Parathyroid adenoma (tissue), 2 donors: ENCODE data around the gene IGDCC3.

Experiments
- H2AFZ ChIP-seq: fragments of 300-600 bp; sonication (generic); one replicate; pipeline ENCODE4 v1.7.0; 2017; ENCODE audit warnings: antibody characterized with exemption, mild to moderate bottlenecking
- H3K27ac ChIP-seq: fragments of 300-600 bp; sonication (generic); one replicate; pipeline ENCODE4 v1.7.0; 2017
- H3K27me3 ChIP-seq: fragments of 300-600 bp; sonication (generic); one replicate; pipeline ENCODE4 v1.7.0; 2017; ENCODE audit warnings: low read length; ENCODE audit not compliant: control insufficient read depth, insufficient read depth
- H3K36me3 ChIP-seq: fragments of 300-600 bp; sonication (generic); one replicate; pipeline ENCODE4 v1.7.0; 2017; ENCODE audit warnings: low read length; ENCODE audit not compliant: control insufficient read depth, insufficient read depth
- H3K4me1 ChIP-seq: fragments of 300-600 bp; sonication (generic); one replicate; pipeline ENCODE4 v1.7.0; 2017; ENCODE audit warnings: control low read depth
- H3K4me2 ChIP-seq: fragments of 300-600 bp; sonication (generic); one replicate; pipeline ENCODE4 v1.7.0; 2017; ENCODE audit warnings: low read length
- H3K4me3 ChIP-seq: fragments of 300-600 bp; sonication (generic); one replicate; pipeline ENCODE4 v1.7.0; 2017; ENCODE audit warnings: low read depth, low read length
- H3K79me2 ChIP-seq: fragments of 300-600 bp; sonication (generic); one replicate; pipeline ENCODE4 v1.7.0; 2017; ENCODE audit warnings: control low read depth
- H3K9ac ChIP-seq: fragments of 300-600 bp; sonication (generic); one replicate; pipeline ENCODE4 v1.7.0; 2017; ENCODE audit warnings: mild to moderate bottlenecking
- H3K9me3 ChIP-seq: fragments of 300-600 bp; sonication (generic); one replicate; pipeline ENCODE4 v1.7.0; 2017; ENCODE audit warnings: low read length; ENCODE audit not compliant: control insufficient read depth
- CTCF ChIP-seq: fragments of 300-600 bp; sonication (generic); IDR thresholded peaks from one replicate; pipeline ENCODE4 v1.7.0; 2017; ENCODE audit warnings: antibody characterized with exemption, mild to moderate bottlenecking
- donor health status: primary hyperparathyroidism.

The IGDCC3 gene

GRCh38 chr15:65391732-65392131 is 13.9 kb upstream of the IGDCC3 start:
- TF ChIP-seq CTCF: no peak
- Histone ChIP-seq H3K27me3 (no peaks in the 10 kb centered on the region), H3K4me3 (no peak overlapping the region), H3K27ac (no peak overlapping the region), H3K4me1 (no peaks in the 10 kb centered on the region), H3K79me2 (no peaks in the 10 kb centered on the region), H3K9ac (no peak overlapping the region), H2AFZ (no peak overlapping the region), H3K9me3 (no peaks in the 10 kb centered on the region), H3K36me3 (no peaks in the 10 kb centered on the region), H3K4me2 (no peak overlapping the region)

- H3K79me2 ChIP-seq: no peaks in the 10 kb centered on the region
- TF ChIP-seq CTCF: no peak
- H3K4me3 ChIP-seq: no peak overlapping the region
- no peak overlapping the region for H3K4me2 ChIP-seq
- no peak overlapping the region for H2AFZ ChIP-seq
- no peaks in the 10 kb centered on the region for H3K27me3 ChIP-seq
- H3K9me3 ChIP-seq: no peaks in the 10 kb centered on the region
- H3K4me1 ChIP-seq: peaks cover under 1% of the 10 kb centered on the region
- H3K9ac ChIP-seq: no peak overlapping the region
- H3K36me3 ChIP-seq: no peaks in the 10 kb centered on the region
- H3K27ac ChIP-seq: no peak overlapping the region
These were observed 12.6 kb upstream of the IGDCC3 start for GRCh38 chr15:65390447-65390846.

- H3K9me3 ChIP-seq: no peaks in the 10 kb centered on the region
- no peak overlapping the region for H3K9ac ChIP-seq
- no peak overlapping the region for H2AFZ ChIP-seq
- no peak overlapping the region for H3K4me3 ChIP-seq
- no peaks in the 10 kb centered on the region for H3K79me2 ChIP-seq
- peaks cover 9% of the 10 kb centered on the region for H3K4me1 ChIP-seq
- no peaks in the 10 kb centered on the region for H3K27me3 ChIP-seq
- no peak for TF ChIP-seq CTCF
- no peak overlapping the region for H3K27ac ChIP-seq
- no peaks in the 10 kb centered on the region for H3K36me3 ChIP-seq
- no peak overlapping the region for H3K4me2 ChIP-seq
These were observed 11.4 kb upstream of the IGDCC3 start for GRCh38 chr15:65389226-65389625.

GRCh38 chr15:65388306-65389080 is 10.7 kb upstream of the IGDCC3 start:
- Histone ChIP-seq H3K79me2 (no peaks in the 10 kb centered on the region), H3K36me3 (no peaks in the 10 kb centered on the region), H2AFZ (no peak overlapping the region), H3K27me3 (no peaks in the 10 kb centered on the region), H3K27ac (no peak overlapping the region), H3K4me1 (peaks cover 10% of the 10 kb centered on the region), H3K9ac (no peak overlapping the region), H3K4me2 (no peak overlapping the region), H3K4me3 (no peak overlapping the region), H3K9me3 (no peaks in the 10 kb centered on the region)
- no peak for TF ChIP-seq CTCF

- H3K27ac ChIP-seq: no peak overlapping the region
- H3K9ac ChIP-seq: no peak overlapping the region
- no peak overlapping the region for H2AFZ ChIP-seq
- no peak overlapping the region for H3K4me3 ChIP-seq
- no peak for TF ChIP-seq CTCF
- H3K36me3 ChIP-seq: no peaks in the 10 kb centered on the region
- no peaks in the 10 kb centered on the region for H3K9me3 ChIP-seq
- peaks cover 10% of the 10 kb centered on the region for H3K4me1 ChIP-seq
- no peak overlapping the region for H3K4me2 ChIP-seq
- no peaks in the 10 kb centered on the region for H3K79me2 ChIP-seq
- H3K27me3 ChIP-seq: no peaks in the 10 kb centered on the region
These were observed 9.1 kb upstream of the IGDCC3 start for GRCh38 chr15:65386886-65387285.
